ENCODE results near the gene ASTN1. TPM values are rescaled to one million over a fixed set of nuclear protein-coding genes. Genes with fewer than 3 reads are reported as not detected.
A peak's percentile ranks its signal among the peaks of the same experiment; 100 is the strongest.

The ASTN1 gene
- total RNA-seq, 1 donor from 2014 or later: 0.36 TPM

GRCh38 chr1:176957603-176958002 lies 206.9 kb downstream of the ASTN1 start:
- no peak for ATAC-seq
- intact Hi-C loops (cut with DNase I): no loop called here
- no peak for DNase-seq (ENCODE audit: low spot score)

- no peak for ATAC-seq
- intact Hi-C loops (cut with DNase I): no loop called here
- no peak for DNase-seq (ENCODE audit: low spot score)
Measured at GRCh38 chr1:176954242-176954641, 210.3 kb downstream of the ASTN1 start.

- intact Hi-C loops (cut with DNase I): no loop called here
- ATAC-seq (no peak), DNase-seq (ENCODE audit: low spot score) (no peak)
Measured at GRCh38 chr1:176950736-176951324, 213.7 kb downstream of the ASTN1 start.

- DNase-seq (ENCODE audit: low spot score): no peak
- intact Hi-C loops (cut with DNase I): no loop called here
- ATAC-seq: peak; percentile 41
Measured at GRCh38 chr1:176949033-176949662, 215.4 kb downstream of the ASTN1 start.

- DNase-seq (ENCODE audit: low spot score) (no peak), ATAC-seq (no peak)
- intact Hi-C loops (cut with DNase I): no loop called here
Measured at GRCh38 chr1:176944606-176945005, 219.9 kb downstream of the ASTN1 start.

GRCh38 chr1:176943783-176944182 lies 220.7 kb downstream of the ASTN1 start:
- intact Hi-C loops (cut with DNase I): no loop called here
- DNase-seq (ENCODE audit: low spot score) (no peak), ATAC-seq (no peak)

GRCh38 chr1:176942346-176942745 lies 222.2 kb downstream of the ASTN1 start:
- DNase-seq (ENCODE audit: low spot score): no peak
- intact Hi-C loops (cut with DNase I): no loop called here
- no peak for ATAC-seq

GRCh38 chr1:176939993-176940392 lies 224.5 kb downstream of the ASTN1 start:
- intact Hi-C loops (cut with DNase I): no loop called here
- DNase-seq (ENCODE audit: low spot score): no peak
- ATAC-seq: no peak

GRCh38 chr1:176938375-176938774 lies 226.1 kb downstream of the ASTN1 start:
- intact Hi-C loops (cut with DNase I): no loop called here
- DNase-seq (ENCODE audit: low spot score) (no peak), ATAC-seq (no peak)

GRCh38 chr1:176934370-176934769 lies 230.1 kb downstream of the ASTN1 start:
- no peak for ATAC-seq
- intact Hi-C loops (cut with DNase I): no loop called here
- DNase-seq (ENCODE audit: low spot score): no peak

- ATAC-seq: no peak
- no peak for DNase-seq (ENCODE audit: low spot score)
- intact Hi-C loops (cut with DNase I): no loop called here
Measured at GRCh38 chr1:176932114-176933104, 232.1 kb downstream of the ASTN1 start.

GRCh38 chr1:176931526-176931925 lies 233.0 kb downstream of the ASTN1 start:
- intact Hi-C loops (cut with DNase I): no loop called here
- DNase-seq (ENCODE audit: low spot score): no peak
- ATAC-seq: no peak

GRCh38 chr1:176926330-176927086 lies 238.0 kb downstream of the ASTN1 start:
- DNase-seq (ENCODE audit: low spot score): no peak
- ATAC-seq: no peak
- intact Hi-C loops (cut with DNase I): no loop called here

- intact Hi-C loops (cut with DNase I): no loop called here
- ATAC-seq (no peak), DNase-seq (ENCODE audit: low spot score) (no peak)
Measured at GRCh38 chr1:176925223-176925622, 239.3 kb downstream of the ASTN1 start.

- ATAC-seq: no peak
- intact Hi-C loops (cut with DNase I): no loop called here
- no peak for DNase-seq (ENCODE audit: low spot score)
Measured at GRCh38 chr1:176923283-176923682, 241.2 kb downstream of the ASTN1 start.

GRCh38 chr1:176919386-176920378 lies 244.8 kb downstream of the ASTN1 start:
- intact Hi-C loops (cut with DNase I): no loop called here
- no peak for DNase-seq (ENCODE audit: low spot score)
- no peak for ATAC-seq

- intact Hi-C loops (cut with DNase I): no loop called here
- no peak for DNase-seq (ENCODE audit: low spot score)
- ATAC-seq: no peak
Measured at GRCh38 chr1:176905648-176906047, 258.9 kb downstream of the ASTN1 start.

GRCh38 chr1:176904057-176904751 lies 260.3 kb downstream of the ASTN1 start:
- intact Hi-C loops (cut with DNase I): no loop called here
- DNase-seq (ENCODE audit: low spot score) (no peak), ATAC-seq (no peak)

Data from sciatic nerve (tissue), 2 donors.